Measurements from ENCODE around the gene ZGPAT.

Gene ZGPAT

DNA sequence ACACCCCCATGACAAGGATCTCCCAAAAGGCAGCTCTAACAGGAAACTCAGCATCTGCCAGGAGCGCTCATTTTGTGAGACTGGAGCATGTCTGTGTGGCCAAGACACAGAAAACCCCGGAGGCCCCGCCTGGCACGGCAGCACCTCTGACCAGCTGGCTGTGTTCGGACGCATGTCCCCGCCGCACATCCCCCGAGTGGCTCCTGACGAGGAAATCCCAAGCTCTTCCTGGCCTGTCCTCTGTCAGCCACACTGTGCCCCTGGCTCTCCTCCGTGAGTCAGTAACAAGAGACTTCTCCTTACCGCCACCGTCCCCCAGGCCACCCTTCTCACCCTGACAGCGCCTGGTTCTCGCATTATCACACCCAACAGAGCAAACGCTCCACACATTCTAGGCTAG, 46.2 kb downstream of the ZGPAT start:
- H3K36me3 ChIP-seq (ENCODE audit: insufficient read depth) = no peaks in the 10 kb centered on the region
- no peaks in the 10 kb centered on the region for H4K20me1 ChIP-seq (ENCODE audit: insufficient read depth)
- H3K4me1 ChIP-seq (ENCODE audit: low read depth, poor library complexity, severe bottlenecking) = no peaks in the 10 kb centered on the region
- H2AFZ ChIP-seq (ENCODE audit: low read depth) = no peak overlapping the region
- TF ChIP-seq, protein P1, sequence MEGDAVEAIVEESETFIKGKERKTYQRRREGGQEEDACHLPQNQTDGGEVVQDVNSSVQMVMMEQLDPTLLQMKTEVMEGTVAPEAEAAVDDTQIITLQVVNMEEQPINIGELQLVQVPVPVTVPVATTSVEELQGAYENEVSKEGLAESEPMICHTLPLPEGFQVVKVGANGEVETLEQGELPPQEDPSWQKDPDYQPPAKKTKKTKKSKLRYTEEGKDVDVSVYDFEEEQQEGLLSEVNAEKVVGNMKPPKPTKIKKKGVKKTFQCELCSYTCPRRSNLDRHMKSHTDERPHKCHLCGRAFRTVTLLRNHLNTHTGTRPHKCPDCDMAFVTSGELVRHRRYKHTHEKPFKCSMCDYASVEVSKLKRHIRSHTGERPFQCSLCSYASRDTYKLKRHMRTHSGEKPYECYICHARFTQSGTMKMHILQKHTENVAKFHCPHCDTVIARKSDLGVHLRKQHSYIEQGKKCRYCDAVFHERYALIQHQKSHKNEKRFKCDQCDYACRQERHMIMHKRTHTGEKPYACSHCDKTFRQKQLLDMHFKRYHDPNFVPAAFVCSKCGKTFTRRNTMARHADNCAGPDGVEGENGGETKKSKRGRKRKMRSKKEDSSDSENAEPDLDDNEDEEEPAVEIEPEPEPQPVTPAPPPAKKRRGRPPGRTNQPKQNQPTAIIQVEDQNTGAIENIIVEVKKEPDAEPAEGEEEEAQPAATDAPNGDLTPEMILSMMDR (conservative IDR thresholded peaks at IDR 0.05; ENCODE audit: low read depth, low read length) = no peak
- H3K4me2 ChIP-seq = no peak overlapping the region
- no peak overlapping the region for H3K4me3 ChIP-seq (IDR thresholded peaks at IDR 0.05; ENCODE audit: insufficient read depth, low read depth, low read length)
- H3K27ac ChIP-seq = no peak overlapping the region
- no peaks in the 10 kb centered on the region for H3K79me2 ChIP-seq (ENCODE audit: insufficient read depth, low read depth)
- H3K27me3 ChIP-seq (ENCODE audit: insufficient read depth, low read depth) = peaks cover 68% of the 10 kb centered on the region
- H3K9ac ChIP-seq = no peak overlapping the region

DNA sequence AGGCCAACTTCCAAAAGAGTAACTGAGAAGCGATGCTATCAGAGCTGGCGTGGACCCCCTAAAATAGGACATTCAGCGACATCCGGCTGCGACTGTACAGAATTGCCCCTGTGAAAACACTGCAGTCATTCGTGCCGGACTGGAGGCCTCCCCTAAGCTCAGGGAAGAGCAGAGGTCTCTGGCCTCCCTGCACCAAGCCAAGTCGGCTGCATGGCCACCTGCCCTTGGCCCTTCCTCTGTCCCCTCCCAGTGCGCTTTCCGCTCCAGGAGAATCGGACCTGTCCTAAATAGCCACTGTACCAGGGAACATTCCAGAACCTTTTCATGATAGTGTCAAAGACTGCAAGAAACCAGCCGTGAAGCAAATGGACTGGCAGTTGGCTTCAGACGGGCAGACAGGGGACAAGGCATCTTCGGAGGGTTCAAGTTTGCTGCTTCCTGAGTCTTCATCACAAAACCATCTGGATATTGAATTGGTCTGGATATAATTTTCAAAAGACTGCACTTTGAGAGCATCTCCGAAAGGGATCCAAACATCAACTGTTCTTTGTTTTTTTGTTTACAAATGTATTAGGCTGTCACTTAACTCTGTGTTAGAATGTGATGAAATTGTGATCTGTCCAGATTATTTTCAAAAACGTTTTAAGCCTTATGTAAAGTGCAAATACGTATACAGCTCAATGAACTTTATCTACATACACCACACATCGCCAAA, 48.3 kb downstream of the ZGPAT start:
- no peak overlapping the region for H3K27ac ChIP-seq

DNA sequence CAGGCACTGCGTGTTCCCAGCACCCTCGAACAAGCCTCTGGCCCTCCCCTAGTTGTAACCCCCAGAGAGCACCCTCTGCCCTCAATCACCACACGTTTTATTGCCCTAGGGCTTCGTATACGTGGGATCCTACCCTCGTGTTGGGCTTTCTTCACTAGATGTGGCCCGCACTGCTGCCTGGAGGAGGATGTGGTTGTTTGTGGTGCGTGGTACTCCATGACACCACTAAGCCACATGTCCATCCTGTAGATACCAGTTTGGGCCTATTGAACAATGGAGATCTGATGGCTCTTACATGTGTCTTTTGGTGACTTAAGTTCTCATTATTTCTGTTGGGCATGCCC, 48.8 kb downstream of the ZGPAT start:
- Histone ChIP-seq H4K20me1 (ENCODE audit: insufficient read depth) (no peaks in the 10 kb centered on the region), H2AFZ (ENCODE audit: low read depth) (no peak overlapping the region), H3K36me3 (ENCODE audit: insufficient read depth) (no peaks in the 10 kb centered on the region), H3K4me3 (IDR thresholded peaks at IDR 0.05; ENCODE audit: insufficient read depth, low read depth, low read length) (no peak overlapping the region), H3K4me2 (no peak overlapping the region), H3K27ac (no peak overlapping the region), H3K4me1 (ENCODE audit: low read depth, poor library complexity, severe bottlenecking) (no peaks in the 10 kb centered on the region), H3K79me2 (ENCODE audit: insufficient read depth, low read depth) (no peaks in the 10 kb centered on the region), H3K27me3 (ENCODE audit: insufficient read depth, low read depth) (peaks cover 76% of the 10 kb centered on the region), H3K9ac (no peak overlapping the region)
- TF ChIP-seq, protein P1 (conservative IDR thresholded peaks at IDR 0.05; ENCODE audit: low read depth, low read length) = no peak

More for the DNA sequence above, 48.3 kb downstream of the ZGPAT start:
- no peak overlapping the region for H3K4me2 ChIP-seq
- no peaks in the 10 kb centered on the region for H3K4me1 ChIP-seq (ENCODE audit: low read depth, poor library complexity, severe bottlenecking)
- H4K20me1 ChIP-seq (ENCODE audit: insufficient read depth) = no peaks in the 10 kb centered on the region
- H2AFZ ChIP-seq (ENCODE audit: low read depth) = no peak overlapping the region
- TF ChIP-seq, protein P1 (conservative IDR thresholded peaks at IDR 0.05; ENCODE audit: low read depth, low read length) = no peak
- no peak overlapping the region for H3K9ac ChIP-seq
- H3K79me2 ChIP-seq (ENCODE audit: insufficient read depth, low read depth) = no peaks in the 10 kb centered on the region
- no peak overlapping the region for H3K4me3 ChIP-seq (IDR thresholded peaks at IDR 0.05; ENCODE audit: insufficient read depth, low read depth, low read length)
- no peaks in the 10 kb centered on the region for H3K36me3 ChIP-seq (ENCODE audit: insufficient read depth)
- peaks cover 71% of the 10 kb centered on the region for H3K27me3 ChIP-seq (ENCODE audit: insufficient read depth, low read depth)

DNA sequence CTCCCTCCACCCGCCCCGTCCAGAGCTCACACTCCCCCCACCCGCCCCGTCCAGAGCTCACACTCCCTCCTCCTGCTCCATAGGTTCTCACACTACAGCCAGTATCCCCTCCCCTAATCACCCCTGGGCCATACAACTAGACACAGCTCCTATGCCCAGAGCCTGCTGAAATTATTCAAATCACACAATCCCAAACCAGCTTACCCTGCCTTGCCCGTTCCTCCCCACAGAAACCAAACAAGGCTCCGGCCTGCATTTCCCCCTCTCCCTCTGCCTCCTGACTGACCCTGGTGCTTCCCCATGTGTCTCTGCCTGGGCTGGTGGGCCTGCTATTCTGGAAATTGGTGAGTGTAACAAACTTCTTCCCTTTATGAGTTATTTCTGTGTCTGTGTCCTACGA, 50.3 kb downstream of the ZGPAT start:
- H3K79me2 ChIP-seq (ENCODE audit: insufficient read depth, low read depth) = no peaks in the 10 kb centered on the region
- no peaks in the 10 kb centered on the region for H3K4me1 ChIP-seq (ENCODE audit: low read depth, poor library complexity, severe bottlenecking)
- peaks cover 92% of the 10 kb centered on the region for H3K27me3 ChIP-seq (ENCODE audit: insufficient read depth, low read depth)
- no peaks in the 10 kb centered on the region for H4K20me1 ChIP-seq (ENCODE audit: insufficient read depth)
- no peaks in the 10 kb centered on the region for H3K36me3 ChIP-seq (ENCODE audit: insufficient read depth)
- no peak overlapping the region for H3K27ac ChIP-seq
- no peak overlapping the region for H3K9ac ChIP-seq
- no peak overlapping the region for H3K4me3 ChIP-seq (IDR thresholded peaks at IDR 0.05; ENCODE audit: insufficient read depth, low read depth, low read length)
- H3K4me2 ChIP-seq = no peak overlapping the region
- TF ChIP-seq, protein P1 (conservative IDR thresholded peaks at IDR 0.05; ENCODE audit: low read depth, low read length) = no peak
- H2AFZ ChIP-seq (ENCODE audit: low read depth) = no peak overlapping the region

All from KMS-11 (cell line).